ENCODE results near the gene RFWD3.

- TF ChIP-seq CTCF (IDR thresholded peaks at IDR 0.05; ENCODE audit: poor library complexity) (no peak), EZH2 (IDR thresholded peaks at IDR 0.05; ENCODE audit: borderline replicate concordance) (no peak)
Observed at GRCh38 chr16:74574146-74574545, 92.5 kb downstream of the RFWD3 start.
